K562 treated with DMSO at 1 percent for 4 hours (cell line): ENCODE results near the gene OGFOD3. TPM values are rescaled to one million over a fixed set of nuclear protein-coding genes. Genes with fewer than 3 reads are reported as not detected.

ENCODE experiments used
- total RNA-seq: library from RNA; unstranded; fragments of 300-600 nt; gene quantifications from 2 replicates; pipeline ENCODE4 v1.2.3, GENCODE V29; 2022; ENCODE audit not compliant: insufficient read depth

The OGFOD3 gene, protein sequence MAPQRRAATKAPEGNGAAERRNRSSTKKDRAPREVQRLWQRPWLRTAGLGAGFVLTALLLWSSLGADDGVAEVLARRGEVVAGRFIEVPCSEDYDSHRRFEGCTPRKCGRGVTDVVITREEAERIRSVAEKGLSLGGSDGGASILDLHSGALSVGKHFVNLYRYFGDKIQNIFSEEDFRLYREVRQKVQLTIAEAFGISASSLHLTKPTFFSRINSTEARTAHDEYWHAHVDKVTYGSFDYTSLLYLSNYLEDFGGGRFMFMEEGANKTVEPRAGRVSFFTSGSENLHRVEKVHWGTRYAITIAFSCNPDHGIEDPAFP
- 21.4 and 23.5 TPM in 2 replicates for total RNA-seq

DNA sequence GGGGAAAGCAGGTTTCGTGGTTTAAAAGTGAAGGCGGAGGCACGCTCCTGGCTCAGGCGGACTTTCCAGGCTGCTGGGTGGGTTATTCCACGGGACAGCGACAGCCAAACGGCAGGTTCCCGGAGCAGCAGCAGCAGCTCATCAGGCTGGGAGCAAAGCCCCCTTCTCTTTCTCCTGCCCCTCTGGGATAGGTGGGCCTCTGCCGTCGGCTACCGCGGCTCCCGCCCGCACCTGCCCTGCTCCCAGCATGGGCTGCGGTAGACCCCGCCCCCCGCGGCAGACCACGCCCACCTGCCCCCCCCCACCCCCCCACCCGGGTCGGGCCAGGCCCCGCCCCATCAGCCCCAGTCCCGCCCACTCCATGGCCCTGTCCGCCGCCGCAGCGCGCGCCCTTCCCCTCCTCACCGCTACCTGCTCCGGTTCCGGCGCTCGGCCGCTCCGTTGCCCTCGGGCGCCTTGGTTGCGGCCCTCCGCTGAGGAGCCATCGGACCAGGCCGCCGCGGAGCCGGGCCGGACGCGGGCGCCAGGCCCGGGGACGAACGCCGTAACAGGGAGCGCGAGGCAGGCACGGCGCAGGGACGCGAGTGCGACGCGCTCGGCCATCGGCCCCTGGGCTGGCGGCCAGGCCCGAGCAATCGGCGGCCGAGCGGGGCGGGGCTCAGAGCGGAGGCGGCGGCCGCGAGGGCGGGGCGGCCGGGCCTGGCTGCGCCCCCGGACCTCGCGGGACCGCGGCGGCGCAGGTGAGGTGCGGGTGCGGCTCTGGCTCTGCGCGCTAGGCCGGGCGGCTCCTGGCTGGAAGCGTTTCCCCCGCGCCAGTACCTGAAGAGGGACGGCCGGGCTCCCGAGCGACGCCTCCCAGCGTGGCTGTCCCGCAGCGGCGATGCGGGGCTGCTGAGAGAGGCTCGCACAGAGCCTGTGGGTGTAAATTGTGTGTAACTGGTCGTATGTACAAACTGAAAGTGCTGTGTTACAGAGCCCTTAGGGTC lies at the start of gene OGFOD3, which contains the start of gene HEXD:
Gene OGFOD3, minus strand, starts transcription at position 586 of the 986 bp plus-strand sequence. Its CDS starts 101 bp downstream, at position 485.
Gene HEXD, plus strand, starts transcription at position 347 of the 986 bp plus-strand sequence. CDS start 1,453 bp downstream, outside the sequence.

DNA sequence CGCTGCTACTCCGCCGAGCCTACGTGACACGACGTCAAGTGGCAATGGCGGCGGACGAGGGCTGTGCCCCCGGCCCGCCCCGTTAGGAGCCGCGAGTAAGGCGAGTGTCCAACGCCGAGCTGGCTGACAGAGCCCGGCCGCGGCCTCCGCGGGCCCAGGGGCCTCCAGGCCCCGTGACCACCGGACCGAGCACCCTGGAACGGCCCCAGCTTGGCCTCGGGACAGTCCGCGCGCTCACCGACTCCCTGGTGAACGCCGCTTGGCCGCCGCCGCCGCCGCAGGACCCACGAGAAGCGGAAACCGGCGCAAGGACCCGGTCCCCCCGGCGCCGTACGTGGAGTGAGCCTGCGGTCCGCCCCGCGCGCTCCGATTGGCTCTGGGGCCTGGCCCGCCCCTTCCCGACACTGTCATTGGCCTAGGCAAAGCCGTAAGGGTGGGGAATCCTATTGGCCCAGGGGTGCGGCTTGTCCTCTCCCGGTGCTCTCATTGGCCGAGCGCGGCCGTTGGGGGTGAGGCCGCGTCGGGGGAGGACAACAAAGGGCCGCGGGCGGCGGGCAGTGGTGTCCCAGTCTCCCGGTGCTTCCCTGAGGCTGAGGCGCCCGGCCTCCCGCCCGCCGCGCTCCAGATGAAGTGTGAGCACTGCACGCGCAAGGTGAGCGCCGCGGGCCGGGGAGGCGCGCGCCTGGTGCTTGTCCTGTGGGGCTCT lies 39.9 kb upstream of the OGFOD3 start, which contains the start of gene NARF:
Gene NARF, plus strand, starts transcription at position 563 of the 706 bp plus-strand sequence. Its CDS starts 63 bp downstream, at position 626.

DNA sequence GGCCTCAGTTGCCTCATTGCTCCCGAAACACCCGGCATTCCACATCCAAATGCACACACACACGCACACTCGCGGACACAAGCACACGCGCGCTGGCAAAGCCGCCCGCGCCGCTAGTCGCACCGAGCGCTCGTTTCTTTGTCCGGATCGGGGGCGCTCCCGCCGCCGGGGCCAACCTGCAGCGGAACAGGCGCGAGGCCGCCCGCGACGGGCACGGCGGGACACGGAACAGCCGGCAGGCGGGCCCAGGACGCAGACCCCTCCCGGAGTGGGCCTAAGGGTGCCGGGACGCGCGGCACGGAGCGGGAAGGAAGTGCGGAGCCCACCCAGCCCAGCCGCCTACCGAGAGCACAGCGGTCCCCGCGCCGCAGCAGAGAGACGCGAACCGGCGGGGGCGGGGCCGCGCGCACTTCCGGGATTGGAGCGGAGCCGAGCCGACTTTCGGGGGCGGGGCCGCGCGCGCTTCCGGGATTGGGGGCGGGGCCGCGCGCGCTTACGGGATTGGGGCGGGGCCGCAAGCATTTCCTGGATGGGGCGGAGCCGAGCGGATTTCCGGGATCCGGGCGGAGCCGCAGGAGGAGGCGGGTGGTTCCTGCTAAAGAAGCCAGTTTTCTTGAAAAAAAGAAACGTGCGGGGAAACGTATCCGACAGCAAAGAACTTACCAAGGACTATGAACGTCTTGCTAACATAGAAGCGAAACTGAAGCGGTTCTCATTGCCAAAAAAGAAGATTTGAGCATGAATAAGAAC lies 32.1 kb upstream of the OGFOD3 start, which contains the start of gene CYBC1:
Gene CYBC1, minus strand, starts transcription at position 396 of the 750 bp plus-strand sequence. CDS start 1,498 bp downstream, outside the sequence.

DNA sequence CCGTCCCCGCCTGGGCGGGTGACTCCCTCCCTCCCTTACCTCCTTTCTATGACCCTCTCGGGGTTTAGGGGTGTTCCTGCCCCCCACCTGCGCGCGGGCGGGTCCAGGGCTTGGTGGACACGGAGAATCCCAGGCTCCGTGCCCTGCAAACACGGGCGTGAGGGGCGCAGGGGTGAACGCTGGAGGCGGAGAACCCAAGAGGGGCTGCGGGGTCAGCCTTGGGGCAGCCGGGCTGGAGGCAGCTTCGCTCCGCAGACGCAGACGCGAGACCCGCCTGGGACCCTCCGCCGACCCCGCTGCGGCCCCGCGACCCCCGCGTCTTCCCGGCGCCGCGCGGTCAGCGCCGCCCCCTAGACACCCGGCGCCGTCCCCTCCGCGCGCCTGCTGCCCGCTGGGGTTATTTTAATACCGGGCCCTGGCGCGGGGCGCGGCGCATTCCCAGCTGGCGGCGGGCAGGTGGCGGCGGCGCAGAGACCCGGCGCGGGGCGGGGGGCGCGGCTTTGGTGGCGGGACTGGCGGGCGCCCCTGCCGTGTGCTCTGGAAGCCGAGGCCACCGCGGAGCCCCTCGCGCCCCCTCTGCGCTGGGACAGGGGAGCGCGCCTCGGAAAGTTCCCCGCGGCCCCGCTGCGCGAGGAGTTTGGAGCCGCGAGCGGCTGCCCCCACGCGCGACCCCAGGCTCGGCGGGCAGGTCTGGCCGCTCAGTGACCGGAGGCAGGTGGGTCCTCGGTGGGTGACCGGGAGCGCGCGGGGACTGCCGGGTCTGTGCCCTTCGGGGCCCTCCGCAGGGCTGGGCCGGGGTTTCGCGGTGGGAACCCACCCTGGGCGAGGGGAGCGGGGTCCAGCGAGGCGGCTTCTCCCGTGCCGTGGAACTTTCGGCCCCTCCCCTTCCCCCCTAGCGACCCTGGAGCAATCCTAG lies 46.8 kb downstream of the OGFOD3 start, which contains the start of gene UTS2R:
Gene UTS2R, plus strand, starts transcription at position 433 of the 916 bp plus-strand sequence. CDS start 2,560 bp downstream, outside the sequence.

DNA sequence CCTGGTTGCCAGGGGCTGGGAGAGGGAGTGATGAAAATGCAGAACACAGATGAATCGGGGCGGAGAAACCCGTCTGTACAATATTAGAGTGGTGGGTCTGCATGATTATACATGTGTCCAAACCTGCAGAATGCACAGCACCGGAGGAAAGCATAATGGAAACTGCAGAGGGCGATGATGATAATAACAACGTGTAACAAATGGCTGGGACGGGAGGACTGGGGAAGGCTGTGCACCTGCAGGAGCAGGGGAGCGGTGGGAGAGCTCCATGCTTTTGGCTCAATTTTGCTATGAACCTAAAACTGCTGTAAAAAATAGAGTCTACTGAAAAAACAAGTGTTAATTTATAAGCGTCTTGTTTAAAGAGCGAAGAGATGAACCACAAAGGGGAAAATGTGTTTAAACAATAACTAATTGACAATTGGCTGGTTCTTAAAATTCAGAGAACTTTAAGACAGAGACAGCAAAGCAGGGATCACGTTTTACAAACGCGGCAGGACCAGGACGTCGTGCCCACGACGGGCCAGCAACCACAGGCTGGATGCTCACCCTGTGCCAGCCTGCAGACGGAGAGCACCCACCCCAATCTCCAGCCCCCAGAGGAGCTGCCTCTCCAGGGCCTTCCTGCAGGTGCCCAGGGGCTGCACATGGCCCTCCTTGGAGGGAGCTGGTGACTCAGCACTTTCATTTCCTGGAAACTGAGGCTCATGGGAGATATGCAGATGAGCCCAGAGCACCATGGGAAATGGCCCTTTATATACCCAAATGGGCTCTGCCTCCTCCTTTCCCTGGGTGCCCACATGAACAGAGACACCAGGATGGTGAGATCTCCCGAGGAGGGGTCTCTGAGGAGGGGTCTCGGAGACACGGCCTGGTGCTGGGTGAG lies 59.7 kb downstream of the OGFOD3 start, which contains the start of gene TEX19:
Gene TEX19, plus strand, starts transcription at position 783 of the 886 bp plus-strand sequence. CDS start 2,904 bp downstream, outside the sequence.

Other genes starting within 250 kb of the OGFOD3 start
- 10.3 TPM in 2 replicates for gene CCDC57, start 205.7 kb downstream of the OGFOD3 start, total RNA-seq
- 2.8 and 7.4 TPM in 2 replicates for gene SLC16A3, start 189.5 kb downstream of the OGFOD3 start, total RNA-seq
- gene CSNK1D, start 144.9 kb downstream of the OGFOD3 start, total RNA-seq = 106 and 131 TPM in 2 replicates
- gene CD7, start 101.0 kb downstream of the OGFOD3 start, total RNA-seq = 0.76 TPM in 1 of 2 replicates, not detected in the other
- not detected in 2 replicates for gene SECTM1, start 84.8 kb downstream of the OGFOD3 start, total RNA-seq
- gene TEX19, start 59.3 kb downstream of the OGFOD3 start, total RNA-seq = 2.2 and 3.4 TPM in 2 replicates
- not detected in 2 replicates for gene UTS2R, start 46.8 kb downstream of the OGFOD3 start, total RNA-seq
- 28.1 and 33.3 TPM in 2 replicates for gene HEXD, start 239 bp downstream of the OGFOD3 start, total RNA-seq
- gene CYBC1, start 32.2 kb upstream of the OGFOD3 start, total RNA-seq = 52.6 and 57.0 TPM in 2 replicates
- 333 and 389 TPM in 2 replicates for gene NARF, start 40.2 kb upstream of the OGFOD3 start, total RNA-seq
- gene FOXK2, start 101.1 kb upstream of the OGFOD3 start, total RNA-seq = 49.9 and 59.4 TPM in 2 replicates
- gene WDR45B, start 229.9 kb upstream of the OGFOD3 start, total RNA-seq = 37.2 and 41.3 TPM in 2 replicates